Prostate gland (tissue), 2 donors: Measurements from ENCODE around the gene MFAP4.

Experiments used
- CTCF ChIP-seq, 4 experiments: fragments of 200-600 bp in 2 of 4; fragments of 450-650 bp in 2 of 4; sonication (generic) in 2 of 4; IDR thresholded peaks; 1 replicate in 3 of 4; 2 replicates in 1 of 4; pipeline ENCODE4 v1.5.1; 2016 to 2019; ENCODE audit warnings: antibody characterized with exemption in 4 of 4, mild to moderate bottlenecking in 2 of 4, moderate library complexity in 2 of 4
- POLR2AphosphoS5 ChIP-seq: sonication (generic); formaldehyde crosslinking; IDR thresholded peaks from one replicate; pipeline ENCODE4 v1.6.1; 2017; ENCODE audit warnings: antibody characterized with exemption

GRCh38 chr17:19341211-19341631 lies 45.8 kb downstream of the MFAP4 start:
- TF ChIP-seq CTCF (IDR thresholded peaks at IDR 0.05) (no peak), POLR2AphosphoS5 (no peak)
